CD4-positive, alpha-beta T cell treated with Interleukin-15 for 1 hour (primary cell): ENCODE data around the gene MYO1D.

Experiments used
- DNase-seq: peaks from one replicate; pipeline ENCODE4 v3.0.0-alpha.2; 2020

MYO1D gene

GRCh38 chr17:32496395-32497073 lies 380.4 kb downstream of the MYO1D start:
- no peak for DNase-seq

DNA sequence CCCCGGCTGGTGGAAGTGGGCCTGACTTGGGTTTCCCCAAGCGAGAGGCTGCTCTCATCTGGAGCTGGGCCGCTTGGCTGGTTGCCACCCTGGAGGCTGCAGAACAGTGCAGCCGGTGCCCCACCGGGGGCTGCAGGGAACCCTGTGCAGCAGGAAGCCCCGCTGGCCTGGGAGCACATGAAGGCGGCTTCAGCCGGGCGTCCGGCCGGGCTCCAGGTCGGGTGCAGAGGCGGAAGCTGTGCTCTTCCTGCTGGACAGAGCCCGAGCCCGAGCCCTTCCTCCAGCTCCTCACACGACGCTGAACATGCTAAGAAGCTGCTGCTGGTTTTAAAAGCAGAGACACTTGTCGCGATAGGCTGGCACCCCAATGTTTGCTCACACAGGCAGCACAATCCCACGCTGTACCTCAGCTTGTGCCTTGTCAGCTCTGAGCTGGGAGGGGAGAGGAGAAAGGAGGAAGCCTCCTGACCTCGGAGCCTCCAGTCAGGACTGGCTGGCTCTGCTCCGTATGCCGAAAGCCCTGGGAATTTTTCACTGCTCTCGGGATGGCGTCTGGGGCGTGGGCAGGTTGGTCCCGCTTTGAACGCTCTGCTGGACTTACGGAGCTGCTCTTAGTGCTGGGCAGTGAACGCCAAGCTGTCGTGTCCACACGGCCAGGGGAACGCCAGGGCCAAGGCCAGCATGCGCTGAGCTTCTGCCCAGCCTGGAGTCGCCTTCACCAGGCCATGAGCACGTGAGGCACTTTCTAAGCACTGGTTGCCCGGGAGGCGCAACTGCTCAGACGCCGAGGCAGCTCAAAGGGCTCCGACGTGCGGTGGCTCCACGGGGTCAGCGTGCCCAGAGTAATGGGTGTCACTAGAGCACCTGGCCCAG lies 381.3 kb downstream of the MYO1D start:
- DNase-seq: no peak

DNA sequence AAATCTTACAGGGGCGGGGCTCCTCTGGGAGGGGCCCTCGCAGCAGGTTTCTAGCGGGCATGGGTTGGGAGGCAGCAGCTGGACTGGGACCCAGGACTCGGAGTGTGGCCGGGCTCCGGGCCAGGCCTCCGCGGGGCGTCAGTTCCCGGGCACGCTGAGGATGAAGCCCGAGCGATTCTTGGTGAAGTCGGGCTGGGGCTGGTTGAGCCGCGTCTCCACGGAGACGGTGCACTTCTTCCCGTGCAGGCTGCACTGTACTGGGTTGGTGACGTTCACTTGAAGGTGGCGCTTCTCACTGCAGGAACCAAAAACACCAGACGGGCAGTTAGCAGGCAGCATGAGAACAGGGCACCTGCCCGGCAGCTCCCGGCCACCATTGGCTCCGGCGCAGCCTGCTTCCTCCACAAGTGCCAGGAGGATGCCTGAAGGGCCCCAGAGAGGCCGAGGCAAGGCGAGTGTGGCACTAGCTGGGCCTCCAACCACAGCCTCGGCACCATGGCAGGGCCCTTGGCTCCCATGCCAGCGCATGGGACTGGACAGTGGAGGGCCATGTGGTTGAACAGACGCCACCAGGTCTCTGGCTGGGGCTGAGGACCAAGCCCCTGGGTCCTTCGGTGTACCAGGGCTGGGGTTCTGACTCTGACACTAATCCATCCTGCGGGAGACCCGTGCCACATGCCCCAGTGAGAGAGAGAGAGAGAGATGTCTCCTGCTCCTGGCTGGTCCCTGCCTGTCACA lies 382.1 kb downstream of the MYO1D start:
- no peak for DNase-seq

- DNase-seq: no peak
Observed at GRCh38 chr17:32493976-32494513, 382.9 kb downstream of the MYO1D start.

GRCh38 chr17:32493571-32493970 lies 383.4 kb downstream of the MYO1D start:
- no peak for DNase-seq

DNA sequence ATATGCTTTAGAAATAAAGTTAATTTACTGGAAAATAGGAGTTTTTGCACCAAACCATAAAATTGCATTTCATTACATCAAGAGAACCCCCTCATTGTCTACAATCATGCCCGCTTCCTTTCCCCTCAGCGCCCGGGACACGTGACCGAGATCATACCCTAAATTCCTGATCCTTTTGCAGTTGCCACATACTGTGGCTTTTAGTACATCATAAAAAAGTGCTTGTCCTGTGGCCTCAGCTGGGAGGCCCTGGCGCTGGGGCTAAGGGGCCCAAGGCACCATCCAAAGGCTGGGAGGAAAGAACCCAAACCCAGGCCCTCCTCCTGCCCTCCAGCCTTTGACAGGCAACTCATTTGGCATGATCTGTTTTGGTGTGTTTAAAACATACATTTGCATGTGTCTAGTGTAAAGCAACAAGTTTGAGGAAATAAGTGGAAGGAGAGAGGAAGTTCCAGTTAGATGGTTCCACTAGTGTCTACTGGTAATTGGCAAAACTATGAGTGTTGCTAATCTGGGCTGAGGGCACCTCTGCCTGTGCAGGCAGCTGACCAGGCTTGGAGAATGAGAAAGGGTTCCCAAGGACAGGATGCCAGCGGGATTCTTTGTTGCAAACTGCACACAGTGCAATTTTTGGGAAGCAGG lies 384.2 kb downstream of the MYO1D start:
- no peak for DNase-seq

- no peak for DNase-seq
Observed at GRCh38 chr17:32492264-32492589, 384.7 kb downstream of the MYO1D start.

- no peak for DNase-seq
Observed at GRCh38 chr17:32491371-32492263, 385.3 kb downstream of the MYO1D start.

- no peak for DNase-seq
Observed at GRCh38 chr17:32490101-32490482, 386.8 kb downstream of the MYO1D start.

- no peak for DNase-seq
Observed at GRCh38 chr17:32489320-32490100, 387.4 kb downstream of the MYO1D start.

GRCh38 chr17:32488604-32489180 lies 388.2 kb downstream of the MYO1D start:
- no peak for DNase-seq

DNA sequence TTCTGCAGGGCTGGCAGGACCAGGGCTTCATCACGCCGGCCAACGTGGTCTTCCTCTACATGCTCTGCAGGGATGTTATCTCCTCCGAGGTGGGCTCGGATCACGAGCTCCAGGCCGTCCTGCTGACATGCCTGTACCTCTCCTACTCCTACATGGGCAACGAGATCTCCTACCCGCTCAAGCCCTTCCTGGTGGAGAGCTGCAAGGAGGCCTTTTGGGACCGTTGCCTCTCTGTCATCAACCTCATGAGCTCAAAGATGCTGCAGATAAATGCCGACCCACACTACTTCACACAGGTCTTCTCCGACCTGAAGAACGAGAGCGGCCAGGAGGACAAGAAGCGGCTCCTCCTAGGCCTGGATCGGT lies 388.8 kb downstream of the MYO1D start:
- no peak for DNase-seq

DNA sequence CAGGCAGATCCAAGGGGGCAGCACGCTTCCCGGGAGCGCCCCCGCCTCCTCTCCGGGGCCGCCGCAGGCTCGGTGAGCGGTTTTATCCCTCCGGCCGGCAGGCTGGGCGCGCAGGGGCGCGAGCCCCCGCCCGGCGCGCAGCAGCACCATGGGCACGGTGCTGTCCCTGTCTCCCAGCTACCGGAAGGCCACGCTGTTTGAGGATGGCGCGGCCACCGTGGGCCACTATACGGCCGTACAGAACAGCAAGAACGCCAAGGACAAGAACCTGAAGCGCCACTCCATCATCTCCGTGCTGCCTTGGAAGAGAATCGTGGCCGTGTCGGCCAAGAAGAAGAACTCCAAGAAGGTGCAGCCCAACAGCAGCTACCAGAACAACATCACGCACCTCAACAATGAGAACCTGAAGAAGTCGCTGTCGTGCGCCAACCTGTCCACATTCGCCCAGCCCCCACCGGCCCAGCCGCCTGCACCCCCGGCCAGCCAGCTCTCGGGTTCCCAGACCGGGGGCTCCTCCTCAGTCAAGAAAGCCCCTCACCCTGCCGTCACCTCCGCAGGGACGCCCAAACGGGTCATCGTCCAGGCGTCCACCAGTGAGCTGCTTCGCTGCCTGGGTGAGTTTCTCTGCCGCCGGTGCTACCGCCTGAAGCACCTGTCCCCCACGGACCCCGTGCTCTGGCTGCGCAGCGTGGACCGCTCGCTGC lies 389.3 kb downstream of the MYO1D start:
- DNase-seq: no peak

- DNase-seq: peak; percentile 73
Observed at GRCh38 chr17:32486701-32487472, 390.0 kb downstream of the MYO1D start, which contains the start of gene CDK5R1. Gene CDK5R1 (plus strand): TSS chr17:32486993. CDS start chr17:32487621, 628 bp downstream.

DNA sequence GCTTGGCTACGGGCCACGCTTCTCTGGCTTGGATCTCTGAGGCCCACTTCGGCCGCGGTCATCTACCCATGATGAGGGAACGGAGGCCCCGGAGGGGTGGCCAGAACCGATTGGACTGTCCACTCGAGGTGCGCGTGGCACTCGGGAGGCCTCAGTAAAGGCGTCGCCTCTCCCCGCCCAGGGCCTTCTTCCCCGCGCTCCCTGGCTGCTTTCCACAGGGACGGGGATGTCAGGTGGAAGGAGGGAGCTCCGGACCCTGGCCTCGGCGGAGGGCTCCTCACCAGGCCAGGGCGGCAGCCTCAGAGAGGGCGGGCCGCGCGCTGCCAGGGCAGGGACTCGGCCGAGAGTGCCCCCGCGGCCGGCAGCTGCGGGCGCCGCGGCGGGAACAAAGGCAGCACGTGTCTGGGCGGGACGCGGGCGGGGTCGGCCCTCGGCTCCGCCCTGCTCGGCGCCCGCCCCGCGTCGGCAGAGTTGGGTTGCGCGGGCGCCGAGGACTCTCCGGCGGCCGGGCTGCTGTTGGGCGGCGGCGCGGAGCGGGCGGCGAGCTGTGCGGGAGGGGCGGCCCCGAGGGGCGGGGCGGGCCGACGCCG lies 390.7 kb downstream of the MYO1D start:
- DNase-seq: peak; percentile 64

GRCh38 chr17:32485261-32486110 lies 391.4 kb downstream of the MYO1D start:
- DNase-seq: no peak

DNA sequence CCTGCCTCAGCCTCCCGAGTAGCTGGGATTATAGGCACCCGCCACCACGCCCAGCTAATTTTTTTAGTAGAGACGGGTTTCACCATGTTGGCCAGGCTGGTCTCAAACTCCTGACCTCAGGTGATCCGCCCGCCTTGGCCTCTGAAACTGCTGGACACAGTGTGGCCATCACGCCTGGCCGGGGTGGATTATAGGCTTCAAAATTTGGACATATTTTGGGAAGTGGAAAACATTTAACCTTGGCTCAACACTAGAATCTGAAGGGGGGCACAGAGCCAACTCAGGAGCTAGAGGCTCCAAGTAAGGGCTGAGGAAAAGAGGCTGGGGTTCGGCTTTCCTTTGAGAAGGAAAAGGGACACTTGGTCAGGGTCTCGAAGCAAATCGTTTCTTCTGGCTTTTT lies 392.3 kb downstream of the MYO1D start:
- no peak for DNase-seq

- DNase-seq: no peak
Observed at GRCh38 chr17:32484041-32484461, 392.9 kb downstream of the MYO1D start.
